Heart right ventricle (tissue), 16 donors: ENCODE measurements around the gene FOLH1. TPM values are rescaled to one million over a fixed set of nuclear protein-coding genes. Genes with fewer than 3 reads are reported as not detected.
"Not testable (repeated sequence)": the region's sequence is repeated elsewhere in the genome, so short reads cannot be mapped to it uniquely, and the experiment has no call there.

Experiments
- ATAC-seq, 8 donors: fragments of 200-7000 bp; cut with Tn5 transposase; one replicate each; pipeline ENCODE4 v1.9.1; 2020; ENCODE audit warnings: mild to moderate bottlenecking in 8 of 8, moderate library complexity in 8 of 8, moderate number of reproducible peaks in 1 of 8
- DNase-seq, 2 donors: peaks; one replicate each; pipeline ENCODE4 v3.0.0-alpha.2; 2020
- H3K27ac ChIP-seq, 10 donors: fragments of 200-600 bp; sonication (generic) in 2 of 10; one replicate each; pipeline versions ENCODE4 v1.5.0 to v1.8.0; 2020 to 2022; ENCODE audit warnings: mild to moderate bottlenecking in 3 of 10
- H3K27me3 ChIP-seq, 7 donors: fragments of 200-600 bp; one replicate each; pipeline ENCODE4 v1.8.0; 2021 to 2022; ENCODE audit warnings: mild to moderate bottlenecking in 2 of 7
- H3K36me3 ChIP-seq, 9 donors: fragments of 200-600 bp; sonication (generic) in 1 of 9; one replicate each; pipeline versions ENCODE4 v1.5.0 to v1.8.0; 2020 to 2022; ENCODE audit warnings: mild to moderate bottlenecking in 2 of 9
- H3K4me1 ChIP-seq, 9 donors: fragments of 200-600 bp; sonication (generic) in 1 of 9; one replicate each; pipeline versions ENCODE4 v1.5.0 to v1.8.0; 2020 to 2022; ENCODE audit warnings: mild to moderate bottlenecking in 4 of 9
- H3K4me3 ChIP-seq, 10 donors: fragments of 200-600 bp; sonication (generic) in 2 of 10; one replicate each; pipeline versions ENCODE4 v1.5.0 to v1.8.0; 2020 to 2022; ENCODE audit warnings: mild to moderate bottlenecking in 7 of 10, moderate library complexity in 2 of 10
- H3K9me3 ChIP-seq, 11 donors: fragments of 200-600 bp in 10 of 11; sonication (generic) in 2 of 11; one replicate each; pipeline versions ENCODE4 v1.5.0 to v1.8.0; 2013 to 2022; ENCODE audit warnings: mild to moderate bottlenecking in 2 of 11, control low read depth in 1 of 11, moderate library complexity in 1 of 11
- CTCF ChIP-seq, 9 donors: fragments of 200-600 bp; sonication (generic) in 2 of 9; IDR thresholded peaks; one replicate each; pipeline versions ENCODE4 v1.5.0 to v1.8.0; 2021 to 2022; ENCODE audit warnings: antibody characterized with exemption in 9 of 9, mild to moderate bottlenecking in 5 of 9, moderate library complexity in 1 of 9
- WGBS, 2 donors: extraction: QIAGEN DNeasy Blood & Tissue Kit; methylation state at CpG; one replicate each; pipeline ENCODE4 v1.1.7; 2013; ENCODE audit warnings: inconsistent platforms in 1 of 2; 5-methylcytosine and 5-hydroxymethylcytosine counted together
- intact Hi-C, 10 donors: fragments of 100-400 bp; cut with DNase I; formaldehyde crosslinking; loops; one replicate each; pipeline versions ENCODE4 v1.11.1 to v1.14.2; 2022
- polyA plus RNA-seq, 2 donors: library from polyadenylated mRNA; stranded (reverse); fragments of 200-250 nt; gene quantifications; one replicate each; pipeline ENCODE4 v1.2.3, GENCODE V29; 2013
- total RNA-seq, 10 donors: library from RNA; stranded (reverse); fragmentation: NEBNext Ultra II Directional in 3 of 10; extraction: Animal tissue kit (Norgen Biotek cat#: 25700) in 3 of 10; gene quantifications; one replicate each; pipeline versions ENCODE4 v1.2.1 to v1.2.4, GENCODE V29; 2021 to 2023
- donor health status: Arrhythmogenic right ventricular cardiomyopathy.
- donor health status: ischemic (EF 13 %, LVEDD 7.1; RV severe dilation, severe dysfunction).
- donor health status: healthy with polysubstance abuse.
- donor health status: DM: no; HTN: yes; CAD: no.
- donor health status: DM: no; HTN: no; CAD: no.
- donor health status: ischemic (EF 25% LVEDD 6.9; RV normal size, moderate dysfunction).
- donor health status: ischemic (EF 25% LVEDD 5.7; RV mildly dilated, moderate dysfunction).
- donor health status: healthy.
- donor health status: DM: yes; HTN: yes; CAD: no.
- donor health status: Ischemic cardiomyopathy.
- donor health status: ischemic (EF 35%, LVEDD 5.7; RV mildly dilated, moderate dysfunction).
- donor health status: nonischemic (EF 11% LVEDD 7.7; RV severe dilation, severe dysfunction).
- donor health status: DM: yes; HTN: yes; CAD: no.
- donor health status: PGD.
- donor health status: ischemic (EF 29% LVEDD 5.4; RV normal size, mild dysfunction).
- donor health status: nonischemic (EF 23%, LVEDD 6.1; RV moderate dilation, normal function).

The FOLH1 gene
- total and polyA plus RNA-seq, 12 donors = 0.03 to 0.61 (median 0.40) TPM; not detected in 4

GRCh38 chr11:49213026-49213560 lies 4.7 kb upstream of the FOLH1 start:
- no peak overlapping the region for H3K27ac ChIP-seq
- DNase-seq (no peak), ATAC-seq (no peak)
- no peaks in the 10 kb centered on the region for H3K9me3 ChIP-seq
- no peak overlapping the region for H3K4me3 ChIP-seq
- intact Hi-C loops = no loop called here
- peaks cover 0 to 7% (median 0%) of the 10 kb centered on the region in 9 donors for H3K4me1 ChIP-seq
- H3K27me3 ChIP-seq = peaks cover 0 to 11% (median 4%) of the 10 kb centered on the region in 7 donors
- no peaks in the 10 kb centered on the region for H3K36me3 ChIP-seq
- WGBS, 2 donors = 77 to 80% methylated on average over 2 of the region's 2 CpGs
- no peak for TF ChIP-seq CTCF (IDR thresholded peaks at IDR 0.05)

GRCh38 chr11:49206999-49207398 lies 1.4 kb downstream of the FOLH1 start:
- H3K4me1 ChIP-seq, DNase-seq, H3K36me3 ChIP-seq, intact Hi-C loops, H3K4me3 ChIP-seq, H3K27ac ChIP-seq, H3K9me3 ChIP-seq, ATAC-seq: not testable (repeated sequence)
- whole genome bisulfite sequencing, 2 donors = 86 to 87% methylated on average over 6 of the region's 6 CpGs
- H3K27me3 ChIP-seq = peaks cover 0 to 13% (median 7%) of the 10 kb centered on the region in 7 donors

GRCh38 chr11:49202287-49202976 lies 6.0 kb downstream of the FOLH1 start:
- no peak for TF ChIP-seq CTCF (IDR thresholded peaks at IDR 0.05)
- 75% methylated on average over 4 of the region's 4 CpGs for WGBS, 2 donors
- H3K27me3 ChIP-seq = peaks cover 0 to 5% (median 0%) of the 10 kb centered on the region in 7 donors
- intact Hi-C loops = no loop called here
- H3K9me3 ChIP-seq = no peaks in the 10 kb centered on the region
- H3K27ac ChIP-seq = no peak overlapping the region
- no peak overlapping the region for H3K4me3 ChIP-seq
- H3K4me1 ChIP-seq = no peaks in the 10 kb centered on the region
- ATAC-seq (no peak), DNase-seq (no peak)
- no peaks in the 10 kb centered on the region for H3K36me3 ChIP-seq

GRCh38 chr11:49196775-49197174 lies 11.6 kb downstream of the FOLH1 start:
- H3K9me3 ChIP-seq, H3K27me3 ChIP-seq, H3K4me1 ChIP-seq, ATAC-seq, H3K36me3 ChIP-seq, H3K27ac ChIP-seq, intact Hi-C loops, H3K4me3 ChIP-seq, DNase-seq: not testable (repeated sequence)
- WGBS, 2 donors = 64 to 80% methylated on average over 1 of the region's 1 CpG

- H3K27me3 ChIP-seq, H3K4me3 ChIP-seq, DNase-seq, H3K9me3 ChIP-seq, ATAC-seq, H3K36me3 ChIP-seq, H3K27ac ChIP-seq, intact Hi-C loops, H3K4me1 ChIP-seq: not testable (repeated sequence)
- WGBS, 2 donors = 95 to 96% methylated on average over 6 of the region's 6 CpGs
Measured at GRCh38 chr11:49196002-49196401, 12.4 kb downstream of the FOLH1 start.

- ATAC-seq, intact Hi-C loops, H3K27ac ChIP-seq, H3K36me3 ChIP-seq, H3K9me3 ChIP-seq, H3K4me3 ChIP-seq, DNase-seq, H3K27me3 ChIP-seq, H3K4me1 ChIP-seq: not testable (repeated sequence)
- WGBS, 2 donors = 65 to 67% methylated on average over 2 of the region's 2 CpGs
Measured at GRCh38 chr11:49190287-49190686, 18.1 kb downstream of the FOLH1 start.

GRCh38 chr11:49186225-49186624 lies 22.2 kb downstream of the FOLH1 start:
- H3K36me3 ChIP-seq, H3K4me3 ChIP-seq, H3K27me3 ChIP-seq, H3K9me3 ChIP-seq, DNase-seq, ATAC-seq, H3K27ac ChIP-seq, intact Hi-C loops, H3K4me1 ChIP-seq: not testable (repeated sequence)
- 92% methylated on average over 2 of the region's 2 CpGs for WGBS, 2 donors

GRCh38 chr11:49185597-49185996 lies 22.8 kb downstream of the FOLH1 start:
- ATAC-seq, H3K27ac ChIP-seq, H3K4me3 ChIP-seq, H3K27me3 ChIP-seq, intact Hi-C loops, H3K9me3 ChIP-seq, H3K4me1 ChIP-seq, H3K36me3 ChIP-seq, DNase-seq: not testable (repeated sequence)
- 91 to 98% methylated on average over 3 of the region's 3 CpGs for WGBS, 2 donors

- ATAC-seq, DNase-seq: not testable (repeated sequence)
Measured at GRCh38 chr11:49184756-49185155, 23.6 kb downstream of the FOLH1 start.

GRCh38 chr11:49177936-49178335 lies 30.5 kb downstream of the FOLH1 start:
- 53 to 55% methylated on average over 3 of the region's 3 CpGs for WGBS, 2 donors
- H3K9me3 ChIP-seq, H3K27ac ChIP-seq, H3K4me1 ChIP-seq, H3K36me3 ChIP-seq, DNase-seq, ATAC-seq, H3K4me3 ChIP-seq, intact Hi-C loops, H3K27me3 ChIP-seq: not testable (repeated sequence)

More at GRCh38 chr11:49184756-49185155, 23.6 kb downstream of the FOLH1 start:
- H3K27ac ChIP-seq, H3K27me3 ChIP-seq, H3K9me3 ChIP-seq, intact Hi-C loops, H3K4me3 ChIP-seq, H3K4me1 ChIP-seq, H3K36me3 ChIP-seq: not testable (repeated sequence)
